ENCODE data around the gene GSTCD. TPM values are rescaled to one million over a fixed set of nuclear protein-coding genes. Genes with fewer than 3 reads are reported as not detected.

The GSTCD gene, protein sequence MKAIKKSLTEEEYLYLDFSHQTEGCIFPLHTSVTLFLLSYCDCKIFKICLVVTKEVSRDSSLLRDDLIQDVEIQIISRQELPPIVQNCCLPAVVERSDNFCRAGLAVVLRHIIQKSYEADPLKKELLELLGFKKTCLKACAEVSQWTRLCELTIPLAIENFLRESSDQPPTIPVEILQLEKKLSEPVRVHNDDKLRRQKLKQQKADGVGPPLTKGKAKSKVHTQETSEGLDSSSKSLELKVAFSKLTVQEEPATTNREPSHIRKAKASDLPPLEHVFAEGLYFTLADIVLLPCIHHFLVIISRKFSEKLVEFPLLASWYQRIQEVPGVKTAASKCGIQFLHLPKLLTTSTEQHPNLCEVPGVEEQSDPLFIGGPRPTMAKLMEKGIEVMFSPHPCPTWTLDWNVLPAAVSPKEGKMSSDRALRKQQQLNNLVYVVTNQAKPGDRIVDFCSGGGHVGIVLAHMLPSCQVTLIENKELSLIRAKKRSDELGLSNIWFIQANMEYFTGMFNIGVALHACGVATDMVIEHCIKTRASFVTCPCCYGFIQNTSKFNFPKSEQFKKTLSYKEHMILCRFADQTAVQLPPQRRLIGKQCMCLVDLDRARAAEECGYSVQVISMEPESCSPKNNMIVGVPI
- 63.1 and 65.3 TPM in 2 replicates for total RNA-seq (ENCODE audit: low replicate concordance)

DNA sequence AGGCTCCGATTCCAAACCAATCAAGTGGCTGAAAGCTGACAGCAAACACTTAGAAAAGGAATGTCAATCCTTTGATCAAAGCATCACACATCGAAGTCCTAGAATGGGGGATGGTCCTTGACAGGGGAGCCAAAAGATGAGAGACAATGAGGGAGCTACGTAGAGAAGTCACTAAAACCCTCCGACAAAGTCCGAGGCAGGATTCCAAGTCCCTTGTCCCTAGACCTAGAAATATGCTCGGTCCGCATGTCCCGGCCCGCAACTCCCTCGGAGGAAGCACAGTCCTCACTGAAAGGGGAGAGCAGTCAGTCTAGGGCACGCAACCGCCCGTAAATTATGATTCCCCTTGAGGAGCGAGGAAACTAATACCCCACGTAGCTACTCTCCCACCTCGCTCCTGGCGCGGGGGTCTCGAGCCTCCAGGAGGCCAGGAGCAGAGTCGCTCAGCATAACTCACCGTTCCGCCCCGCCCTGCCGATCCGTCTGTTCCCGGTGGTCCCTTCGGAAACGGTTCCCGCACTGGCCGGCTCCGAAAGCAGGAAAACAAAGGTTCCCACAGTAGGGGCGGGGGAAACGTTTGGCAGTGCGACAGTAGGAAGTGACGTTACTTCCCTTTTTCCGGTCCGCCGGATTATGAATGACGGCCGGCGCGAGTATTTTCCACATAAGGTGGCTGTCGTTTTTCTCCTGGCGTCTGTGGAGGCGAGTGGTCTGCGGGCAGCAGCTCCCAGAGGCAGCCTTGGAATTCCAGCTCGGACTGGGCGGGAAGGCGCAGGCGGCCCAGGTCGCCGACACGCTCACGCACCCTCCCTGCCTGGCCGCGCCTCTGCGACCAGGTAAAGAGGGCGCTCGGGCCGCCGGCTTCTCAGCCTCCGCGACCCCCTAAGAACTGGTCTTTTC is at the start of gene GSTCD, which contains the start of gene INTS12:
GSTCD (plus strand) TSS at position 604 of the 900 bp plus-strand sequence. CDS start 8,830 bp downstream, outside the sequence.
INTS12 (minus strand) TSS at position 509 of the 900 bp plus-strand sequence. CDS start 8,684 bp downstream, outside the sequence.
- Mint-ChIP-seq H3K4me3 (peak within 1 kb of the TSS; percentile 94), H3K4me1 (peaks cover 11% of the 10 kb centered on the region)
- peak within 1 kb of the TSS; percentile 78 for H3K4me3 ChIP-seq

DNA sequence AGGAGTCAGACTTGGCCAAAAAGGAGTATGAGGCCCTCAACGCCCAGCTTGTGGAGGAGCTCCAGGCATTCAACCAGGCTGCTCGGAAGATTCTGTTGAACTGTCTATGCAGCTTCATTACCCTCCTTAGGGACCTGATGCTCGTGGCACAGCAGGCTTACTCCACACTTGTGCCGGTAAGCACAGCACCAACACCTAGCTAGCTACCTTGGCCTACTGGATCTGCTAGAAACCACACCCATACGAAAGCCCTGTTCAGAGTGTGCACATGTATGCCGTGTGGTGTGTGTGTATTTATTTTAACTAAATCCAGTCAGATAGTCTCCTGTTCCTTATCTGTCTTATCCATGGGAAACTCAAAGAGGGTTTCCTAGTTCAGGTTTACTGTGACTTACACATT is 49.4 kb upstream of the GSTCD start:
- Mint-ChIP-seq H3K4me3 (no peak overlapping the region), H3K4me1 (no peaks in the 10 kb centered on the region), H3K27me3 (ENCODE audit: insufficient read depth, low read depth) (no peaks in the 10 kb centered on the region), H3K36me3 (no peaks in the 10 kb centered on the region), H3K9me3 (no peaks in the 10 kb centered on the region), H3K27ac (no peak overlapping the region)
- no peak overlapping the region for H3K4me2 ChIP-seq
- peaks cover 11% of the 10 kb centered on the region for H3K27me3 ChIP-seq
- no peaks in the 10 kb centered on the region for H3K36me3 ChIP-seq
- no peaks in the 10 kb centered on the region for H4K20me1 ChIP-seq (ENCODE audit: low read depth)
- H3K79me2 ChIP-seq (ENCODE audit: low read depth) = no peaks in the 10 kb centered on the region
- no peak overlapping the region for H2AFZ ChIP-seq (replicated peaks)
- H3K9me3 ChIP-seq (ENCODE audit: low read depth) = no peaks in the 10 kb centered on the region
- no peak overlapping the region for H3K27ac ChIP-seq
- H3K9ac ChIP-seq = no peak overlapping the region
- no peak overlapping the region for H3K4me3 ChIP-seq
- TF ChIP-seq EZH2 (IDR thresholded peaks at IDR 0.05) (no peak), EZH2phosphoT487 (IDR thresholded peaks at IDR 0.05) (no peak)
- TF ChIP-seq, protein P1, sequence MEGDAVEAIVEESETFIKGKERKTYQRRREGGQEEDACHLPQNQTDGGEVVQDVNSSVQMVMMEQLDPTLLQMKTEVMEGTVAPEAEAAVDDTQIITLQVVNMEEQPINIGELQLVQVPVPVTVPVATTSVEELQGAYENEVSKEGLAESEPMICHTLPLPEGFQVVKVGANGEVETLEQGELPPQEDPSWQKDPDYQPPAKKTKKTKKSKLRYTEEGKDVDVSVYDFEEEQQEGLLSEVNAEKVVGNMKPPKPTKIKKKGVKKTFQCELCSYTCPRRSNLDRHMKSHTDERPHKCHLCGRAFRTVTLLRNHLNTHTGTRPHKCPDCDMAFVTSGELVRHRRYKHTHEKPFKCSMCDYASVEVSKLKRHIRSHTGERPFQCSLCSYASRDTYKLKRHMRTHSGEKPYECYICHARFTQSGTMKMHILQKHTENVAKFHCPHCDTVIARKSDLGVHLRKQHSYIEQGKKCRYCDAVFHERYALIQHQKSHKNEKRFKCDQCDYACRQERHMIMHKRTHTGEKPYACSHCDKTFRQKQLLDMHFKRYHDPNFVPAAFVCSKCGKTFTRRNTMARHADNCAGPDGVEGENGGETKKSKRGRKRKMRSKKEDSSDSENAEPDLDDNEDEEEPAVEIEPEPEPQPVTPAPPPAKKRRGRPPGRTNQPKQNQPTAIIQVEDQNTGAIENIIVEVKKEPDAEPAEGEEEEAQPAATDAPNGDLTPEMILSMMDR (IDR thresholded peaks at IDR 0.05) = no peak
- DNase-seq (ENCODE audit: low spot score) = no peak
- no peaks in the 10 kb centered on the region for H3K4me1 ChIP-seq
- no peaks in the 10 kb centered on the region for H3F3A ChIP-seq (ENCODE audit: low read depth)

More for the DNA sequence above, at the start of gene GSTCD, which contains the start of gene INTS12:
- peak within 1 kb of the TSS; percentile 97 for H3K27ac Mint-ChIP-seq
- no peaks in the 10 kb centered on the region for H3K9me3 Mint-ChIP-seq
- H3K27ac ChIP-seq = peak within 1 kb of the TSS; percentile 91
- peaks cover 76% of the 10 kb centered on the region for H3K79me2 ChIP-seq (ENCODE audit: low read depth)
- TF ChIP-seq, protein P1 (IDR thresholded peaks at IDR 0.05) = peak; percentile 3
- TF ChIP-seq EZH2phosphoT487 (IDR thresholded peaks at IDR 0.05) (no peak), EZH2 (IDR thresholded peaks at IDR 0.05) (peak; percentile 47)
- H3K4me2 ChIP-seq = peak within 1 kb of the TSS; percentile 93
- H3K9me3 ChIP-seq (ENCODE audit: low read depth) = no peaks in the 10 kb centered on the region
- no peaks in the 10 kb centered on the region for H3K27me3 Mint-ChIP-seq (ENCODE audit: insufficient read depth, low read depth)
- peaks cover 14% of the 10 kb centered on the region for H3F3A ChIP-seq (ENCODE audit: low read depth)
- DNase-seq (ENCODE audit: low spot score) = peak; percentile 96
- peak within 1 kb of the TSS; percentile 89 for H3K9ac ChIP-seq
- peaks cover 23% of the 10 kb centered on the region for H3K4me1 ChIP-seq
- peaks cover 4% of the 10 kb centered on the region for H4K20me1 ChIP-seq (ENCODE audit: low read depth)
- H3K36me3 ChIP-seq = no peaks in the 10 kb centered on the region
- peak within 1 kb of the TSS; percentile 92 for H2AFZ ChIP-seq (replicated peaks)
- H3K27me3 ChIP-seq = no peaks in the 10 kb centered on the region
- H3K36me3 Mint-ChIP-seq = peaks cover 6% of the 10 kb centered on the region

DNA sequence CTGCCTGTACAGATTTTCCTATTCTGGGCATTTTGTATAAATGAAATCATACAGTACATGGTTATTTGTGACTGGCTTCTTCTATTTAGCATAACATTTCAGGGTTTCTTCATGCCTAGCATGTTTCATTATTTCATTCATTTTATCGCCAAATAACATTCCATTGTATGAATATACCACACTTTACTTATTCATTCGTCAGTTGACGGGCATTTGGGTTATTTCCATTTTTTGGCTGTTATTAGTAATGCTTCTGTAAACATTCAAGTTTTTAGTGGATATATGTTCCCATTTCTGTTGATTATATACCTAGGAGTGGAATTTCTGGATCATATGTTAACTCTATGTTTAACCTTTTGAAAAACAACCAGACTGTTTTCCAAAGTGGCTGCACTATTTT is 47.6 kb upstream of the GSTCD start:
- Mint-ChIP-seq H3K27me3 (ENCODE audit: insufficient read depth, low read depth) (no peaks in the 10 kb centered on the region), H3K9me3 (no peaks in the 10 kb centered on the region), H3K4me3 (no peak overlapping the region), H3K36me3 (no peaks in the 10 kb centered on the region), H3K27ac (no peak overlapping the region), H3K4me1 (no peaks in the 10 kb centered on the region)
- Histone ChIP-seq H3K9me3 (ENCODE audit: low read depth) (no peaks in the 10 kb centered on the region), H3K27ac (no peak overlapping the region), H3K4me3 (no peak overlapping the region), H3K79me2 (ENCODE audit: low read depth) (no peaks in the 10 kb centered on the region), H3K36me3 (no peaks in the 10 kb centered on the region), H2AFZ (replicated peaks) (no peak overlapping the region), H3F3A (ENCODE audit: low read depth) (no peaks in the 10 kb centered on the region), H3K27me3 (no peaks in the 10 kb centered on the region), H3K4me1 (no peaks in the 10 kb centered on the region), H3K4me2 (no peak overlapping the region), H3K9ac (no peak overlapping the region), H4K20me1 (ENCODE audit: low read depth) (no peaks in the 10 kb centered on the region)
- no peak for TF ChIP-seq EZH2phosphoT487 (IDR thresholded peaks at IDR 0.05)
- TF ChIP-seq, protein P1 (IDR thresholded peaks at IDR 0.05) = no peak
- TF ChIP-seq EZH2 (IDR thresholded peaks at IDR 0.05) = no peak
- no peak for DNase-seq (ENCODE audit: low spot score)

All from neural progenitor cell (in vitro differentiated cells).